HEK293T (cell line): ENCODE measurements around the gene ZBTB7B.

Source experiments
- CTCF ChIA-PET: fragments of 350-600 bp; formaldehyde crosslinking; extraction: SDS; loops from one replicate; lab custom pipeline; 2021; ENCODE audit warnings: antibody characterized with exemption, inconsistent platforms; lab: Yijun Ruan, JAX
- POLR2A ChIA-PET: fragments of 350-600 bp; formaldehyde crosslinking; extraction: SDS; loops from one replicate; lab custom pipeline; 2020; ENCODE audit warnings: antibody characterized with exemption, inconsistent platforms; lab: Yijun Ruan, JAX
- DNase-seq: peaks from one replicate; pipeline ENCODE4 v3.0.0; 2012; ENCODE audit warnings: mixed read lengths; ENCODE audit errors: extremely low spot score
- ARNT ChIP-seq: fragments of 450-650 bp; IDR thresholded peaks from 2 replicates; pipeline ENCODE4 v1.6.1; 2017; ENCODE audit warnings: mild to moderate bottlenecking
- BHLHE40 ChIP-seq: fragments of 450-650 bp; IDR thresholded peaks from 2 replicates; pipeline ENCODE4 v1.6.1; 2016; ENCODE audit warnings: mild to moderate bottlenecking, moderate library complexity, borderline replicate concordance
- CTBP1 ChIP-seq: fragments of 450-650 bp; IDR thresholded peaks from 2 replicates; pipeline ENCODE4 v1.6.1; 2016; ENCODE audit warnings: borderline replicate concordance
- ELF4 ChIP-seq: fragments of 450-650 bp; IDR thresholded peaks from 2 replicates; pipeline ENCODE4 v1.6.1; 2017; ENCODE audit warnings: antibody characterized with exemption
- FOXA1 ChIP-seq: fragments of 450-650 bp; IDR thresholded peaks from 2 replicates; pipeline ENCODE4 v1.6.1; 2016; ENCODE audit warnings: mild to moderate bottlenecking
- FOXK2 ChIP-seq: fragments of 450-650 bp; IDR thresholded peaks from 2 replicates; pipeline ENCODE4 v1.6.1; 2016; ENCODE audit warnings: mild to moderate bottlenecking
- FOXM1 ChIP-seq: fragments of 450-650 bp; IDR thresholded peaks from 2 replicates; pipeline ENCODE4 v1.6.1; 2017; ENCODE audit warnings: mild to moderate bottlenecking, borderline replicate concordance
- HDGF ChIP-seq: fragments of 450-650 bp; IDR thresholded peaks from 2 replicates; pipeline ENCODE4 v1.6.1; 2017; ENCODE audit warnings: antibody characterized with exemption, borderline replicate concordance
- L3MBTL2 ChIP-seq: fragments of 450-650 bp; conservative IDR thresholded peaks from 2 replicates; pipeline ENCODE4 v1.6.1; 2016; ENCODE audit warnings: mild to moderate bottlenecking
- LEF1 ChIP-seq: fragments of 450-650 bp; IDR thresholded peaks from 2 replicates; pipeline ENCODE4 v1.6.1; 2017; ENCODE audit warnings: mild to moderate bottlenecking, borderline replicate concordance
- NFRKB ChIP-seq: fragments of 450-650 bp; IDR thresholded peaks from 2 replicates; pipeline ENCODE4 v1.6.1; 2016; ENCODE audit warnings: mild to moderate bottlenecking, moderate library complexity
- SP1 ChIP-seq: fragments of 450-650 bp; IDR thresholded peaks from 2 replicates; pipeline ENCODE4 v1.6.1; 2017
- SUZ12 ChIP-seq: fragments of 450-650 bp; IDR thresholded peaks from 2 replicates; pipeline ENCODE4 v1.6.1; 2016; ENCODE audit warnings: mild to moderate bottlenecking
- TARDBP ChIP-seq: fragments of 450-650 bp; IDR thresholded peaks from 2 replicates; pipeline ENCODE4 v1.6.1; 2016
- ZNF384 ChIP-seq: fragments of 450-650 bp; IDR thresholded peaks from 2 replicates; pipeline ENCODE4 v1.6.1; 2016
- TF ChIP-seq, protein P1 (sequence below): fragments of 450-650 bp; IDR thresholded peaks from 2 replicates; pipeline ENCODE4 v1.6.1; 2016

Gene ZBTB7B

DNA sequence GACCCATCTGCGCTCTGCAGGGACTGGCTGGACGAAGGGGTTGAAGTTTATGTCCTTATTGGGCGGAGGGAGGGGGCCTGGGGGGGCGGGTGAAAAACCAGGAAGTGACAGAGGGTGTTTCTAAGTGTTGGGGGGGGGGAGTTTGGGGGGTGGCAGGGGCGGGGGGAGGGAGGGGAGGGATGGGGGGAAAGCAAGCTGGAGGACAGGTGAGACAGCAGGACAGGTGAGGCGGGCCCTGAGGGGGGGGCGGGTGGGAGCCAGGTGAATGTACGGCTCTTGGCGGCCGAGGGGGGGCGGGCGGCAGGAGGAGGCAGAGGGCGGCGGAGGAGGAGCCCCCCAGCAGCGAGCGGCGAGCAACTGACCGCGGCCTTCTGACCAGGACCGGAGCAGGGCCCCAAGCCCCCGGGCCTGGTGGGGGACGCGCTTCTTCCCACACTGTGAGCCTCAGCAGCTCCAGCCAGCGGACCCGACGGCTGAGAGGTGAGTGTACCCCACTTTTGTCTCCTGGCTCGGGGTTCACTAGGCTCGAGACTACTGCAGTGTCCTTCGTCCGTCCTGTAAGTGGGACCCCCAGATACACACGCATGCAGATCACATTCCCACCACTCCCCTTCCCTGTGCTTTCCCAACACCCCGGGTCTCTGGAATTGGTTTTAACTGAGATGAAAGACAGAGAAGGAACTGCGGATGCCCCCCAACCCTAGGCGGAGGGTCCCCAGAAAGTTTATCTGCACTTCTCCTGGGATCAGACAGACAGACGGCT lies at the start of gene ZBTB7B:
ZBTB7B (plus strand) TSS at position 339 of the 763 bp plus-strand sequence. CDS start 11,859 bp downstream, outside the sequence.
- TF ChIP-seq LEF1: no peak
- TF ChIP-seq NFRKB: no peak
- TF ChIP-seq, protein P1, sequence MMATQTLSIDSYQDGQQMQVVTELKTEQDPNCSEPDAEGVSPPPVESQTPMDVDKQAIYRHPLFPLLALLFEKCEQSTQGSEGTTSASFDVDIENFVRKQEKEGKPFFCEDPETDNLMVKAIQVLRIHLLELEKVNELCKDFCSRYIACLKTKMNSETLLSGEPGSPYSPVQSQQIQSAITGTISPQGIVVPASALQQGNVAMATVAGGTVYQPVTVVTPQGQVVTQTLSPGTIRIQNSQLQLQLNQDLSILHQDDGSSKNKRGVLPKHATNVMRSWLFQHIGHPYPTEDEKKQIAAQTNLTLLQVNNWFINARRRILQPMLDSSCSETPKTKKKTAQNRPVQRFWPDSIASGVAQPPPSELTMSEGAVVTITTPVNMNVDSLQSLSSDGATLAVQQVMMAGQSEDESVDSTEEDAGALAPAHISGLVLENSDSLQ: no peak
- peak; percentile 15; the same call in 1 of the 2 replicates for TF ChIP-seq L3MBTL2
- no peak for TF ChIP-seq FOXA1
- TF ChIP-seq FOXM1: no peak
- CTCF ChIA-PET: interaction anchor here (1.0 kb wide), 1 partner anchor 15 kb away, joined by 4 read pairs; no protein-coding TSS in a partner anchor
- no peak for DNase-seq
- POLR2A ChIA-PET: interaction anchor here (1.1 to 2.0 kb wide), 6 partner anchors 10 to 49 kb away, joined by 3 to 17 read pairs (median 4); partner anchors contain the start of genes ADAM15 and FLAD1

DNA sequence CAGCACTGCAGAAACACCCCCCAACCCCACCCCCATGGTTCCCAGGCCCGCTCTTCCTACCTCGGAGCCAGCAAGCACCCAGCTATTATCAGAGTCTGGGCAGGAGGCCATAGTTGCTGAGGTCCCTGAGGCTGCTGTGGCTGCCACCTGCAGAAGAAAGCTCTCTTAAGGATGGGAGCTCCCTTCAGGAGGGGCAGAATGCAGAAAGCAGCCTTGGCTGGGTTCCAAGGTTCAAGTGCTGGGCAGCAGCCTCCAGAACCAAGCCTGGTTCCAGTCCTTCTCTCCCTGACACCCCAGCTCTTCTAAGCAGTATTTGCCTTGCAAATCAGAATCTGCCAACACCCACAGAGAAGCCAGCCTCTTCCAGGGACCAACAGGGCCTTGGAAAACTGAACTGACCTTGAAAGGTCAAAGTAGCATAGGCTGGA lies 49.0 kb upstream of the ZBTB7B start:
- ChIA-PET CTCF (no interaction called here), POLR2A (no interaction called here)
- no peak for DNase-seq
- TF ChIP-seq TARDBP: no peak
- no peak for TF ChIP-seq FOXA1
- TF ChIP-seq, protein P1: no peak
- TF ChIP-seq NFRKB: no peak
- no peak for TF ChIP-seq FOXK2
- TF ChIP-seq BHLHE40: no peak
- no peak for TF ChIP-seq HDGF
- TF ChIP-seq SP1: no peak
- TF ChIP-seq SUZ12: no peak
- TF ChIP-seq ELF4: no peak
- TF ChIP-seq CTBP1: no peak
- TF ChIP-seq ZNF384: no peak
- no peak for TF ChIP-seq LEF1

DNA sequence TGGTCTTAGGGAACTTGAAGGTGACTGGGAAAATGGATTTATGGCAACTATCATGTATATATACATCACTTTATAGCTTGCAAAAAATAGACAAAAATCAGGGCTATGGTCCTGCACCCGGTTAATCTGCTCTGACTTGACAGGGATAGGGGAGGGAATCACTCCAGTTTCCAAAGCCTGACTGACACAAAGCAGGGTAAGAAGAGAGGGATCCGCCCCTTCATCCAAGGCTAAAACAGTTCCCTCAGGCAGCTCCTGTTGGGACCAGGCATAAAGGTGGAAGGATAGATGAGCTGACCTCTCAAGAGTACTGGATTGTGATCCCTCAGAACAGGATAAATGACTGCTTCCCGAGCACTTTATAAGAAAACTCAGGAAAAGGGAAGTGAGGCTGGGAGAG lies 48.1 kb upstream of the ZBTB7B start:
- ChIA-PET POLR2A (interaction anchor here (1.4 kb wide), 1 partner anchor 11 kb away, joined by 4 read pairs; no protein-coding TSS in a partner anchor), CTCF (no interaction called here)
- DNase-seq: no peak
- TF ChIP-seq ELF4 (no peak), TARDBP (no peak), BHLHE40 (no peak), SUZ12 (no peak), L3MBTL2 (no peak), ZNF384 (no peak), ARNT (no peak), FOXK2 (no peak), FOXM1 (no peak), SP1 (no peak), FOXA1 (no peak), LEF1 (no peak)
- TF ChIP-seq, protein P1: no peak

DNA sequence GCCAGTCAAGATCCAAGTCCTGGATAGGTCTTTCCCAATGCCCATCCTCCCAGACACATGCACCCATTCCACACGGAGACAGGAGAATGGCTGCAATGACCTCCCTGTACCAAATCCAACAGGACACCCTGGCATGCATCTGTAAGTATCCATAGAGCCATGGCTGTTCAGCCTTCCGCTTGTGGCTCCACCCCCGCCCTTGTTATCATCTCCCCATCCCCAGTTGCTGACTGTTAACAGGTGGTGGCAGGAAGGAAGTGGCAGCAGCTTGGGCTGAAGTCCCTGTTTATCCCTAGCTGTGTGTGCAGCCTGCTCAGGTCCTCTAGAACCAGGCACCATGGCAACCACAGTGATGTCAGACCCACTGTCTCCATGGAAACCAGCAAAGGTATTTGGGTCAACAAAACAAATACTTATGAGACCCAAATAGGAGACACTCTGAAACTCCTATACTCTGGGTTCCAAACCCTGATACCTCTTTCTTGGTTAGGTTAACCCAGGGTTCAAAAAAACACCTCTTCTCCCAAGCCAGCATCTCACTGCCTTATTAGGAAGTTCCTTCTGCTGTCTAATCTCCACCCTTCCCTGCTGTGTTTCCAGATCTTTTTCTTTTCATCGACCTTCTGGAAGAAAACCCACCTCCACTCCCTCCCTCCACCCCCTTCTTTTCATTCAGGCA lies 47.4 kb upstream of the ZBTB7B start:
- POLR2A ChIA-PET: interaction anchor here (1.0 to 1.9 kb wide), 10 partner anchors 9 to 45 kb away, joined by 3 to 10 read pairs (median 6); partner anchors contain the start of genes FLAD1, PMVK and SHC1
- CTCF ChIA-PET: interaction anchor here (0.7 to 2.1 kb wide), 10 partner anchors 10 to 614 kb away, joined by 3 to 14 read pairs (median 4); partner anchors contain the start of genes LENEP and PMVK
- DNase-seq: no peak
- TF ChIP-seq L3MBTL2: no peak
- TF ChIP-seq FOXM1: no peak
- TF ChIP-seq ARNT: no peak
- TF ChIP-seq, protein P1: no peak
- no peak for TF ChIP-seq ZNF384
- no peak for TF ChIP-seq FOXK2
- TF ChIP-seq SUZ12: no peak
- TF ChIP-seq FOXA1: no peak
- TF ChIP-seq SP1: no peak

DNA sequence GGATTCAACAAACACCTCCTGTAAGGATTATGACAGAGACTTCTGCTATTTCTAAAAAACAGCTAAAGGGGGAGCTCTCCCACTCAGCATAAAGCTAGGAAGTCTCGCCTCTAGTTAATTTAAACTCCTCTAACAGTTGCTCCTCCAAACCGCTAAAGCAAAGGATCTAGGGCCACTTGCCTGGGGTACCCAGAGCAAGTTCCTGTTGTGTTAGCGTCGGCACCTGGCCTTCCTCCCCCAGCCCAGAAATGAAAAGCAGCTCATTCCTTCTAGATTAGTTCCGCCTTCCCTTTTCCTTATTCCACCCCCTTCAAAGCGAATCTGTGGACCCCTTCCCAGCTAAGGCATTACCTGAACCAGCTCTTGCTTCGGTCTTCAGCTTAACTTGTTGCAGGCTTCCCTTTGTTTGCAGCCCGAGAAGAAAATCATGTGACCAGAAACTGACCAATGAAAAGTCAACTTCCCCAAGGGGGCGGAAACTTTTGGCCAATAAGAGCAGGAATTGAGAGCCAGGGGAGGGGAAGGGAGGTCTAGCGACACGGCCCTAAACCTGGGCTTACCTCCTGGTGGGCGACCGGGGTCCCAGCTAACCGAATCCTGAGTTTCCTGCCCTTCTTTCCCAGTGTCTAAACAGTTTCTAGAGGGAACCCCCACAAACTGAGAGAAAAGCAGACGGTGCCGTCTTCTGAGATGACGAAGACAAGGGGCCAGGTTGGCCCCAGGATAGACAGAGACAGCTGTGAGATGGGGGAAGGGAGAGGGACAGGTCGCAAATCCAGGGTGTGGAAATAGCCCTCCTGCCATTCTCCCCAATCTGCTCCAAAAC lies 46.7 kb upstream of the ZBTB7B start, which contains the start of gene PBXIP1:
PBXIP1 (minus strand) TSS at position 382 of the 826 bp plus-strand sequence. CDS start 2,378 bp downstream, outside the sequence.
- peak; percentile 52; the same call in 1 of the 2 replicates for TF ChIP-seq L3MBTL2
- TF ChIP-seq SP1: no peak
- no peak for TF ChIP-seq HDGF
- POLR2A ChIA-PET: interaction anchor here (0.8 to 1.9 kb wide), 13 partner anchors 9 to 106 kb away, joined by 3 to 10 read pairs (median 5); partner anchors contain the start of genes ADAM15, CKS1B, FLAD1 and PMVK
- peak; percentile 95 for DNase-seq
- CTCF ChIA-PET: interaction anchor here (0.7 to 2.1 kb wide), 14 partner anchors 10 to 615 kb away, joined by 3 to 14 read pairs (median 4); partner anchors contain the start of genes KRTCAP2, LENEP and PMVK
